IPS-20b (cell line): Measurements from ENCODE around the gene DUX4.
"Not testable (repeated sequence)": the region's sequence is repeated elsewhere in the genome, so short reads cannot be mapped to it uniquely, and the experiment has no call there.

Source experiments
- H3K27ac ChIP-seq: one replicate; pipeline ENCODE4 v1.5.1; 2013; ENCODE audit warnings: low read length
- H3K27me3 ChIP-seq: 2 replicates; pipeline ENCODE4 v1.6.1; 2013; ENCODE audit warnings: mild to moderate bottlenecking, low read length, inconsistent platforms; ENCODE audit not compliant: insufficient read depth
- H3K36me3 ChIP-seq: 2 replicates; pipeline ENCODE4 v1.6.1; 2013; ENCODE audit warnings: low read depth, mild to moderate bottlenecking, inconsistent platforms, low read length, moderate library complexity; ENCODE audit not compliant: insufficient read depth
- H3K4me1 ChIP-seq: 2 replicates; pipeline ENCODE4 v1.6.1; 2013; ENCODE audit warnings: mild to moderate bottlenecking, control low read depth, inconsistent platforms, low read length, moderate library complexity; ENCODE audit not compliant: insufficient read depth
- H3K4me3 ChIP-seq: 2 replicates; pipeline ENCODE4 v1.5.1; 2013; ENCODE audit warnings: mild to moderate bottlenecking, low read length, inconsistent platforms
- H3K9ac ChIP-seq: 2 replicates; pipeline ENCODE4 v1.6.1; 2013; ENCODE audit warnings: low read depth, mild to moderate bottlenecking, inconsistent platforms, low read length, moderate library complexity
- H3K9me3 ChIP-seq: 2 replicates; pipeline ENCODE4 v1.6.1; 2013; ENCODE audit warnings: mild to moderate bottlenecking, low read depth, low read length, inconsistent platforms; ENCODE audit not compliant: insufficient read depth

DUX4 gene

DNA sequence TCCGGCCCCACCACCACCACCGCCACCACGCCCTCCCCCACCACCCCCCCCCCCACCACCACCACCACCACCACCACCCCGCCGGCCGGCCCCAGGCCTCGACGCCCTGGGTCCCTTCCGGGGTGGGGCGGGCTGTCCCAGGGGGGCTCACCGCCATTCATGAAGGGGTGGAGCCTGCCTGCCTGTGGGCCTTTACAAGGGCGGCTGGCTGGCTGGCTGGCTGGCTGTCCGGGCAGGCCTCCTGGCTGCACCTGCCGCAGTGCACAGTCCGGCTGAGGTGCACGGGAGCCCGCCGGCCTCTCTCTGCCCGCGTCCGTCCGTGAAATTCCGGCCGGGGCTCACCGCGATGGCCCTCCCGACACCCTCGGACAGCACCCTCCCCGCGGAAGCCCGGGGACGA, at the start of gene DUX4:
Gene DUX4 (plus strand): TSS at position 347 of the 400 bp plus-strand sequence. CDS start 0 bp downstream, at position 347.
- not testable (repeated sequence) for H3K4me3 ChIP-seq, H3K4me1 ChIP-seq, H3K27me3 ChIP-seq, H3K9ac ChIP-seq, H3K9me3 ChIP-seq, H3K36me3 ChIP-seq, H3K27ac ChIP-seq

DNA sequence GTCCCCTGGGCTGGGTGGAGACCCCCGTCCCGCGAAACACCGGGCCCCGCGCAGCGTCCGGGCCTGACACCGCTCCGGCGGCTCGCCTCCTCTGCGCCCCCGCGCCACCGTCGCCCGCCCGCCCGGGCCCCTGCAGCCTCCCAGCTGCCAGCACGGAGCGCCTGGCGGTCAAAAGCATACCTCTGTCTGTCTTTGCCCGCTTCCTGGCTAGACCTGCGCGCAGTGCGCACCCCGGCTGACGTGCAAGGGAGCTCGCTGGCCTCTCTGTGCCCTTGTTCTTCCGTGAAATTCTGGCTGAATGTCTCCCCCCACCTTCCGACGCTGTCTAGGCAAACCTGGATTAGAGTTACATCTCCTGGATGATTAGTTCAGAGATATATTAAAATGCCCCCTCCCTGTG, 1.9 kb downstream of the DUX4 start:
- not testable (repeated sequence) for H3K27me3 ChIP-seq, H3K36me3 ChIP-seq

DNA sequence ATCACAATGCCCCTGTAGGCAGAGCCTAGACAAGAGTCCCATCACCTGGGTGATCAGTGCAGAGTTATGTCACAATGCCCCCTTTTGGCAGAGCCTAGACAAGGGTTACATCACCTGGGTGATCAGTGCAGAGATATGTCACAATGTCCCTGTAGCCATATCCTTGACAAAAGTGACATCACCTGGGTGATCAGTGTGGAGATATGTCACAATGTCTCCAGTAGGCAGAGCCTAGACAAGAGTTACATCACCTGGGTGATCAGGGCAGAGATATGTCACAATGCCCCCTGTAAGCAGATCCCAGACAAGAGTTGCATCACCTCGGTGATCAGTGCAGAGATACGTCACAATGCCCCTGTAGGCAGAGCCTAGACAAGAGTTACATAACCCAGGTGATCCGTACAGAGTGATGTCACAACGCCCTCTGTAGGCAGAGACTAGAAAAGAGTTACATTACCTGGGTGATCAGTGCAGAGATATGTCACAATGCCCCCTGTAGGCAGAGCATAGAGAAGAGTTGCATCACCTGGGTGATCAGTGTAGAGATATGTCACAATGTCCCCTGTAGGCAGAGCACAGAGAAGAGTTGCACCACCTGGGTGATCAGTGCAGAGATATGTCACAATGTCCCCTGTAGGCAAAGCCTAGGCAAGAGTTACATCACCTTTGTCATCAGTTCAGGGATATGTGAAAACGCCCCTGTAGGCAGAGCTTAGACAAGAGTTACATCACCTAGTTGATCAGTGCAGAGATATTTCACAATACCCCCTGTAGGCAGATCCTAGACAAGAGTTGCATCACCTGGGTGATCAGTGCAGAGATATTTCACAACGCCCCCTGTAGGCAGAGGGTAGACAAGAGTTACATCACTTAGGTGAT, 4.4 kb downstream of the DUX4 start:
- H3K9me3 ChIP-seq: peaks cover 11% of the 10 kb centered on the region
- not testable (repeated sequence) for H3K9ac ChIP-seq, H3K27me3 ChIP-seq, H3K36me3 ChIP-seq, H3K4me1 ChIP-seq, H3K27ac ChIP-seq
- peak overlapping the region; percentile 21; the same call in 1 of the 2 replicates for H3K4me3 ChIP-seq

More for the DNA sequence above, 1.9 kb downstream of the DUX4 start:
- not testable (repeated sequence) for H3K9ac ChIP-seq, H3K4me3 ChIP-seq, H3K4me1 ChIP-seq, H3K27ac ChIP-seq
- H3K9me3 ChIP-seq: peaks cover 11% of the 10 kb centered on the region

DNA sequence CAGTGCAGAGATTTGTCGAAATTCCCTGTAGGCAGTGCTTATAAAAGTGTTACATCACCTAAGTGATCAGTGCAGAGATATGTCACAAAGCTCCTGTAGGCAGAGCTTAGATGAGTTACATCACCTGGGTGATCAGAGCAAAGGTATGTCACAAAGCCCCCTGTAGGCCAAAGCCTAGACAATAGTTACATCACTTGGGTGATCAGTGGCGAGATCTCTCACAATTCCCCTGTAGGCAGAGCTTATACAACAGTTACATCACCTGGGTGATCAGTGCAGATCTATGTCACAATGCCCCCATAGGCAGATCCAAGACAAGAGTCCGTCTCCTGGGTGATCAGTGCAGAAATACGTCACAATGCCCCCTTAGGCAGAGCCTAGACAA, 5.0 kb downstream of the DUX4 start:
- not testable (repeated sequence) for H3K9ac ChIP-seq, H3K27ac ChIP-seq, H3K4me1 ChIP-seq, H3K27me3 ChIP-seq, H3K4me3 ChIP-seq, H3K36me3 ChIP-seq
- H3K9me3 ChIP-seq: peaks cover 11% of the 10 kb centered on the region

DNA sequence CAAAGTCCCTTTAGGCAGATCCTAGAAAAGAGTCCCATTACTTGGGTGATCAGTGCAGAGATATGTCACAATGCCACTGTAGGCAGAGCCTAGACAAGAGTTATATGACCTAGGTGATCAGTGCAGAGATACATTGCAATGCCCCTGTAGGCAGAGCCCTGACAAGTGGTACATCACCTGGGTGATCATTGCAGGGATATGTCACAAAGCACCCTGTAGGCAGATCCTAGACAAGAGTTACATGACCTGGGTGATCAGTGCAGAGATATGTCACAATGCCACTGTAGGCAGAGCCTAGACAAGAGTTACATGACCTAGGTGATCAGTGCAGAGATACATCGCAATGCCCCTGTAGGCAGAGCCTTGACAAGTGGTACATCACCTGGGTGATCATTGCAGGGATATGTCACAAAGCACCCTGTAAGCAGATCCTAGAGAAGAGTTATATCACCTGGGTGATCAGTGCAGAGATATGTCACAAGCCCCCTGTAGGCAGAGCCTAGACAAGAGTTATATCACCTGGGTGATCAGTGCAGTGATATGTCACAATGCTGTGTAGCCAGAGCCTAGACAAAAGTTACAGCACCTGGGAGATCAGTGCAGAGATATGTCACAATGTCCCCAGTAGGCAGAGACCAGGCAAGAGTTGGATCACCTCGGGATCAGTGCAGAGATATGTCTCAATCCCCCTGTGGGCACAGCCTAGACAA, 5.6 kb downstream of the DUX4 start:
- peaks cover 11% of the 10 kb centered on the region for H3K9me3 ChIP-seq
- not testable (repeated sequence) for H3K27me3 ChIP-seq, H3K4me3 ChIP-seq, H3K36me3 ChIP-seq, H3K4me1 ChIP-seq, H3K27ac ChIP-seq, H3K9ac ChIP-seq

DNA sequence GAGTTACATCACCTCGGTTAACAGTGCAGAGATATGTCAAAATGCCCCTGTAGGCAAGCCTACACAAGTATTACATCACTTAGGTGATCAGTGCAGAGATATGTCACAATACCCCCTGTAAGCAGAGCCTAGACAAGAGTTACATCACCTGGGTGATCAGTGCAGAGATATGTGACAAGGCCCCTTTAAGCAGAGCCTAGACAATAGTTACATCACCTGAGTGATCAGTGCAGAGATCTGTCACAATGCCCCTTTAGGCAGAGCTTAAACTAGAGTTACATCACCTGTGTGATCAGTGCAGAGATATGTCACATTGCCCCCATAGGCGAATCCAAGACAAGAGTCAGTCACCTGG, 6.1 kb downstream of the DUX4 start:
- H3K9me3 ChIP-seq: peaks cover 11% of the 10 kb centered on the region
- H3K36me3 ChIP-seq, H3K9ac ChIP-seq, H3K4me1 ChIP-seq, H3K4me3 ChIP-seq, H3K27ac ChIP-seq, H3K27me3 ChIP-seq: not testable (repeated sequence)

DNA sequence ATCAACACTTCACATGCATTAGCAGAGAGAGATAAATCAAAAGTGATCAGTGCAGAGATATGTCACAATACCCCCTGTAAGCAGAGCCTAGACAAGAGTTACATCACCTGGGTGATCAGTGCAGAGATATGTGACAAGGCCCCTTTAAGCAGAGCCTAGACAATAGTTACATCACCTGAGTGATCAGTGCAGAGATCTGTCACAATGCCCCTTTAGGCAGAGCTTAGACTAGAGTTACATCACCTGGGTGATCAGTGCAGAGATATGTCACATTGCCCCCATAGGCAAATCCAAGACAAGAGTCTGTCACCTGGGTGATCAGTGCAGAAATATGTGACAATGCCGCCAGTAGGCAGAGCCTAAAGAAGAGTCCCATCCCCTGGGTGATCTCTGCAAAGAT, 7.4 kb downstream of the DUX4 start:
- not testable (repeated sequence) for H3K36me3 ChIP-seq, H3K27me3 ChIP-seq, H3K9ac ChIP-seq, H3K4me3 ChIP-seq, H3K4me1 ChIP-seq, H3K27ac ChIP-seq
- peaks cover 11% of the 10 kb centered on the region for H3K9me3 ChIP-seq

DNA sequence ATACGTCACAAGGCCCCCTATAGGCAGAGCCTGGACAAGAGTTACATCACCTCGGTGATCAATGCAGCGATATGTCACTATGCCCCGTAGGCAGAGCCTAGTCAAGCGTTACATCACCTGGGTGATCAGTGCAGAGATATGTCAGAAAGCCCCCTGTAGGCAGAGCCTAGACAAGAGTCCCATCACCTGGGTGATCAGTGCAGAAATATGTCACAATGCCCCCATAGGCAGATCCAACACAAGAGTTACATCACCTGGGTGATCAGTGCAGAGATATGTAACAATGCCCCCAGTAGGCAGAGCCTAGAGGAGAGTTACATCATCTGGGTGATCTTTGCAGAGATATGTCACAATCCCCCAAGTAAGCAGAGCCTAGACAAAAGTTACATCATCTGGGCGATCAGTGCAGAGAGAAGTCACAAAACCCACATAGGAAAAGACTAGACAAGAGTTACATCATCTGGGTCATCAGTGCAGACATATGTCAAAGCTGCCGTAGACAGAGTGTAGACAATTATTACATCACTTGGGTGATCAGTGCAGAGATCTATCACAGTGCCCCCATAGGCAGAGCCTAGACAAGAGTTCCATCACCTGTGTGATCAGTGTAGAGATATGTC, 8.0 kb downstream of the DUX4 start:
- not testable (repeated sequence) for H3K4me3 ChIP-seq, H3K36me3 ChIP-seq, H3K9me3 ChIP-seq, H3K4me1 ChIP-seq, H3K9ac ChIP-seq, H3K27ac ChIP-seq, H3K27me3 ChIP-seq

DNA sequence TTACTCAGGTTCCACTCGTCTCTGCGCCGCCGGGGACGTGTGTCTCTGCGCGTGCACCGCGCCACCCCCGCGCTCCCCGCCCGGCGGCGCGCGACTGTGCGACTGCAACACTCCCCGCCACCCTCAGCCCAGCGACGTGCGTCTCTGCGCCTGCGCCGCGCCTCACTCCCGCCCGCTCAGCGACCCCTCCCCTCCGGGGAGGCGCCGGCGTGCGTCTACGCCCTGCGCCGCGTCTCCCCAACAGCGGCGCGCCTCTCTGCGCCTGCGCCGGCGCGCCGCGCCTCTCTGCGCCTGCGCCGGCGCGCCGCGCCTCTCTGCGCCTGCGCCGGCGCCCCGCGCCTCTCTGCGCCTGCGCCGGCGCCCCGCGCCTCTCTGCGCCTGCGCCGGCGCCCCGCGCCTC, 29.9 kb downstream of the DUX4 start:
- not testable (repeated sequence) for H3K27me3 ChIP-seq, H3K4me3 ChIP-seq, H3K36me3 ChIP-seq, H3K4me1 ChIP-seq, H3K9me3 ChIP-seq, H3K9ac ChIP-seq, H3K27ac ChIP-seq
